ENCODE data around the gene SMCO4. TPM values are rescaled to one million over a fixed set of nuclear protein-coding genes. Genes with fewer than 3 reads are reported as not detected.
"Not testable (repeated sequence)": the region's sequence is repeated elsewhere in the genome, so short reads cannot be mapped to it uniquely, and the experiment has no call there.

The SMCO4 gene, protein sequence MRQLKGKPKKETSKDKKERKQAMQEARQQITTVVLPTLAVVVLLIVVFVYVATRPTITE
- 10 to 100 TPM; 56.8 to 74.8 TPM for total RNA-seq
- long read RNA-seq, transcript SMCO4-201 (3 exons, 1,104 nt), result major isoform, 43 of 69 reads
- long read RNA-seq, partial matches to known transcripts, result 0 of 69 reads
- long read RNA-seq, other reads (novel, unspliced or antisense), result 26 of 69 reads

DNA sequence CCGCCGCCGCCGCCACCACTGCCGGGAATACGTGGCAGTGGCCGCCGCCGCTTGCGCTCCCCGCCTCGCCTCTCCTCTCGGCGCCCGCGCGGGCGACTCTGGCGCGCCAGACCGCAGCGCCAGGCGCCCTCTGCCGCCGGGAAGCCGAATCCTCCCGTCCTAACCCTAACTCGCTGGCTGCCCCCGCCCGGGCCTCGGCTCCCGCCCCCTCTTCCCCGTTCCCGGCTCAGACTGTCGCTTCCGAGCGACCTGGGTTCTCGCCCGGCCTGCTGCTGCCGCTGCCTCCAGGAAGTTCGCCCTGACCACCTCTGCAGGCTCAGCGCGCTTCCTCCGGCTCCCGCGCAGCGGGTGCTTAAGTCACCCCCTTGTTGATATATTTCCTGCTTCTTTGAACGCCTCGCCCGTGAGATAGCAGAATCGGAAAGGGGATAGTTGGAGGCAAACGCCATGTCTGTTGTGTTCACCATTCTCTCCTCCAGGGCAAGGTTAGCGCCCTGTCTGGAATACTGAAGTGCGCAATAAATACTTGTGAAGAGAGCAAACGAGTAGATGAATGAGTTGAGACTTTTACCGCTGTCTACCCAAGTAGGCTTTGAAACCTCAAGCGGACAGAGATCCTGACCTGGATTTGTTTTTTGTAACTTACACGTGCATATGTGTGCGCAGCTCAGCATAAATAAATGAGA, at the start of gene SMCO4:
Gene SMCO4 (minus strand): TSS at position 100 of the 686 bp plus-strand sequence. CDS start 64,202 bp downstream, outside the sequence.
- DNase-seq, result peak; percentile 85 to 91
- intact Hi-C loops (cut with DNase I, micrococcal nuclease), result loop anchor here in 1 of 2 donors (5.0 to 10.0 kb wide), 2 partner anchors 101 to 306 kb away; no protein-coding TSS in a partner anchor
- peak; percentile 92 for ATAC-seq

DNA sequence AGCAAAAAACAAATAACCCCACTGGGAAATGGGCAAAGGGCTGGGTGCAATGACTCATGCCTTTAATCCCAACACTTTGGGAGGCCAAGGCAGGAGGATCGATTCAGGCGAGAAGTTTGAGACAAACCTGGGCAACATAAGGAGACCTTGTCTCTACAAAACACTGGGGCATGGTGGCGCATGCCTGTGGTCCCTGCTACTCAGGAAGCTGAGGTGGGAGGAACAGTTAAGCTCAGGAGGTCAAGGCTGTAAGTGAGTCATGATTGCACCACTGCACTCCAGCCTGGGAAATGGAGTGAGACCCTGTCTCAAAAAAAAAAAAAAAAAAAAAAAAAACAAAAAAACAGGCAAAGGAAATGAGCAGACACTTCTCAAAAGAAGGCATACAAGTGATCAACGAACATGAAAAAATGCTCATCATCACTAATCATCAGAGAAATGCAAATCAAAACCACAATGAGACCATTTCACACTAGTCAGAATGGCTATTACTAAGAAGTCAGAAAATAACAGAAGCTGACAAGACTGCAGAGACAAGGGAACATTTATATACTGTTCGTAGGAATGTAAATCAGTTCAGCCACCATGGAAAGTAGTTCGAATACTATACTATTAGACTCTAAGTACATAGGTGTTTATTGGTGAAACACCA, 48.2 kb upstream of the SMCO4 start:
- intact Hi-C loops (cut with DNase I, micrococcal nuclease), result no loop called here
- DNase-seq, result no peak
- no peak for ATAC-seq

DNA sequence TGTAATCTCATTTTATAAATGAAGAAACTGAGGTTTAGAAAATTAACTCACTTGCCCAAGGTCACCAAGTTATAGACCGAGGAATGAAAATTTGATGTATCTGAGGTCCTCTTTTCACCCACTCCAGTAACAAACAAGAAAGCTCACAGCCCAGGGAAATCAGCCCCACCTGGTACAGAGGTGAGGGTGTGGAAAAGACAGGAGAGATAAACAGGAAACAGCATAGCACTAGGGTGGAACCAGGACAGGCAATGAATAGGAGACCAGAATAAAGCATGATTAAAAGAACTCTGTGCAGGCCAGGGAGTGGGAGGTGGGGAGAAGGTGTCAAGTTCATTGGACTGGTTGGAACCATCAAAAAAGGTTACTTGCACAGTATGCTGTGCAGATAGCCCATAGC, 46.2 kb upstream of the SMCO4 start:
- intact Hi-C loops (cut with DNase I, micrococcal nuclease), result no loop called here
- ATAC-seq (peak; percentile 98), DNase-seq (peak in 1 of 2 donors; percentile 37)

DNA sequence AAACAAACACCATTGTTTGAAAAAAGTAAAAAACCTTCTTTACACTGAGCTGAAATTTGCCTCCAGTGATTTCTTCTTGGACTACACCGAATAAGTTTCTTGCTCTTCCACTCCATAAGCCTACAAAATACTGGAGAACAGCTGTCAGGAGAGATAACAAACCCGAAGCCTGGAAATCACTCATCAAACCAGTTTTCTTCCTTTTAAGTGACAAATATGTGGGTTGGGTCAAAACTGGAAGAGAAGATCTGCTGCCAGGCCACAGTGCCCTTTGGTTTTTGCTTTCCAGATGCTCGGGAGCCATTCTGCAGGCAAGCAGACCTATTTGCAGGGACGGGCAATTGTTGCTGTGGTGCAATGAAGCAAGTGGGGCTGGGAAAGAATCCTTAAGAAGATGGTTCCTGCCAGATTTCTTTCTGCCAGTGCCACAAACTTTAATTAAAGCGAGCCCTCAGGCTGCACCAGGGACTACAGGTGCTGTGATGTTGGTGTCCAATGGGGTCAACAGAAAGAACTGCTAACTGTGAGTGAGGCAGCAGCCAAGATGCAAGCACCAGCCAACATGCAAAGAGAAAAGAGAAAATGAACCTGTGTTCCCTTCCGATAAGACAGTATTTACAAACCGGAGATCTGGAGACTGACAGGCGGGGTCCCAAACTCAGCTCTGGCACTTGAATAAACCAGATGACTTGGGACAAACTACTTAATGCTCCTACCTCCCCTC, 44.8 kb upstream of the SMCO4 start:
- ATAC-seq, result peak; percentile 15
- intact Hi-C loops (cut with DNase I, micrococcal nuclease), result no loop called here

DNA sequence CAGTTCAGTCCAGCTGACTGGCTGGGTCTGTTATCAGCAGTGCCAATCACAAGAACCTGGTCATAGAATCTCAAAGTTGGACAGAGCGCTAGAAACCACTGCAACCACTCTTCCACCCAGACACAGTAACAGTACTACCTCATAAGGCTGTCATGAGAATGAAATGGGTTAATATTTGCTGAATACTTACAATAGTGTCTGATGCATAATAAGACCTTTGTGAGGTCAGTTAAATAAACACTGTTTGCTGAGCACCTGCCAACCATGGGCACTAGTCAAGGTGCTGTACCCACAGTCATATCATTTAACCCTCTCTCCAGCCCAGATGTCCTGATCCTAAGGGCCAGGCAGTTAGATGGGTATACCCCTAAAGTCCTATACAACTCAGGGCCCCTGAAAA, 44.2 kb upstream of the SMCO4 start:
- ATAC-seq; DNase-seq; intact Hi-C loops (cut with DNase I, micrococcal nuclease): not testable (repeated sequence)

More for the DNA sequence above, 44.8 kb upstream of the SMCO4 start:
- no peak for DNase-seq

DNA sequence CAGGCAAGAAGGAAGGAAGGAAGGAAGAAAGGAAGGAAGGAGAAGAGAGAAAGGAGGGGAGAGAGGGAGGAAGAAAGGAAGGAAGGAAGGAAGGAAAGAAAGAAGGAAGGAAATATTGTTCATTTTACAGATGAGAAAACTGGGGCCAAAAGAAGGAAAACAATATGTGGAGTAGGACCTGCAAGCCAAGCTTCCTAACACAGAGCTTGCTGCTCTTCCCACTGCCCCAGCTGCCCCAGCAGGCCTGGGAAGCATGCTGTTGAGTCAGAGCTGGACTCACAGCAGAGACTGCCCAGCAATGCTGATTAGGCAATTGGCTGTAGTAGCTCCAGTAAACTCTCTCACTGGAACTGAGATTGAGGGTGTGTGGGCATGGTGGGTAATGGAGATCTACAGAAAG, 42.6 kb upstream of the SMCO4 start:
- intact Hi-C loops (cut with DNase I, micrococcal nuclease), result no loop called here
- DNase-seq (no peak), ATAC-seq (no peak)

DNA sequence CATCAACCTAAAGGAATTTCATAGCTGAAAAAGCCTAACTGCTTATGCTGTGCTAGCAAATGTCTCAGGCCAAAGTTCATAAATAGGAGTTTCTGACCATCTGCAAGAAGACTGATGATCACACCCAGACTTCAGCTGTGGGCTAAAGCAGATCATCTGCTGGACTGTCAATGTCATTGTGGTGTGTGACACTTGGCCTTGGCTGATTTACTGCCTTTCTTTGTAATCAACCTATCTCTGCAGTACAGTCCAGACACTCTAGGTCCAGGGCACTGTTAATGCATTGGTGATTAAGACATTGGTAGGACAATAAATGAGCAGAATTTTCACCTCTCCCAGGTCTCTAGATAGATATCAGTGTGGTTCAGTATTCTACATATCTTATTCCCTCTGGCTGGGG, 40.3 kb upstream of the SMCO4 start:
- intact Hi-C loops (cut with DNase I, micrococcal nuclease), result no loop called here
- DNase-seq, result no peak
- no peak for ATAC-seq

DNA sequence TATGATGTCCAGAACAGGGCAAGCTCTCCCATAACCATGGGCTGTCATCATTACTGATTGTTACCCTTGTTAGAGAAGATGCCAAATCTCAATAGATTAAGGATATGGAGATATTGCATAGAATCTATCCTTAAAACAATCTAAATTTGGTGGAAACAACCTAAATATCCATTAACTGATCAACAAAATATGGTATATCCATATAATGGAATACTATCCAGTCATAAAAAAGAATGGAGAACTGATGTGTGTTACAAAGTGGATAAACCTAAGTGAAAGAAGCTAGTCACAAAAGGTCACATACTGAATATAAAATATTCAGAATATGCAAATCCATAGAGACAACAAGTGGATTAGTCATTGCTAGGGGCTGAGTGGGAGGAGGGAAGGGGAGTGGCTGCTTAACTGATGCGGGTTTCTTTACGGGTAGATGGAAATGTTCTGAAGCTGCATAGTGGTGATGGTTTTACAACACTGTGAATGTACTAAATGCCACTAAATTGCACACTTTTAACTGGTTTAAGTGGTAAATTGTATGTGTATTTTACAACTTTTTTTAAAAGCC, 36.1 kb upstream of the SMCO4 start:
- intact Hi-C loops (cut with DNase I, micrococcal nuclease), result no loop called here
- ATAC-seq, result no peak
- no peak for DNase-seq

DNA sequence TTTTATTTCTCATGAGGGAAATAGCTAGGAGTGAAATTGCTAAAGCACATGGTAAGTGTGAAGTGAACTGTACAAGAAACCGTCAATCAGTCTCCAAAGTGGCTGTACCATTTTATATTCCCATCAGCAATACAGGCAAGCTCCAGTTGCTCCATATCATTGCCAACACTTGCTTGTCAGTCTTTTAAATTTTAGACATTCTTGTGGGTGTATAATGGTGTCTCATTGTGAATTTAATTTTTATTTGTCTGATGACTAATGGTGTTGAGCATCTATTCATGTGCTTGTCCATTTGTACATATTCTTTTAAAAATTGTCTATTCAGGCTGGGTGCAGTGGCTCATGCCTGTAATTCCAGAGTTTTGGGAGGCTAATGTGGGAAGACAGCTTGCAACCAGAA, 34.1 kb upstream of the SMCO4 start:
- intact Hi-C loops (cut with DNase I, micrococcal nuclease), result no loop called here
- ATAC-seq (no peak), DNase-seq (no peak)

DNA sequence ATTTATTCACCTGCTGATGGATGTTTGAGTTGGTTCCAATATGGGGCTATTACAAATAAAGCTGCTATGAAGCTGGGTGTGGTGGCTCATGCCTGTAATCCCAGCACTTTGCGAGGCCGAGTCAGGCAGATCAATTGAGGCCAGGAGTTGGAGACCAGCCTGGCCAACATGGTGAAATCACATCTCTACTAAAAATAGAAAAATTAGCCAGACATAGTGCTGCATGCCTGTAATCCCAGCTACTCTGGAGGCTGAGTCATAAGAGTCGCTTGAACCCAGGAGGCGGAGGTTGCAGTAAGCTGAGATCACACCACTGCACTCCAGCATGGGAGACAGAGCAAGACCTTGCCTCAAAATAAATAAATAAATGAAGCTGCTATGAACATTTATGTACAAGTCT, 33.7 kb upstream of the SMCO4 start:
- ATAC-seq; intact Hi-C loops (cut with DNase I, micrococcal nuclease); DNase-seq: not testable (repeated sequence)

DNA sequence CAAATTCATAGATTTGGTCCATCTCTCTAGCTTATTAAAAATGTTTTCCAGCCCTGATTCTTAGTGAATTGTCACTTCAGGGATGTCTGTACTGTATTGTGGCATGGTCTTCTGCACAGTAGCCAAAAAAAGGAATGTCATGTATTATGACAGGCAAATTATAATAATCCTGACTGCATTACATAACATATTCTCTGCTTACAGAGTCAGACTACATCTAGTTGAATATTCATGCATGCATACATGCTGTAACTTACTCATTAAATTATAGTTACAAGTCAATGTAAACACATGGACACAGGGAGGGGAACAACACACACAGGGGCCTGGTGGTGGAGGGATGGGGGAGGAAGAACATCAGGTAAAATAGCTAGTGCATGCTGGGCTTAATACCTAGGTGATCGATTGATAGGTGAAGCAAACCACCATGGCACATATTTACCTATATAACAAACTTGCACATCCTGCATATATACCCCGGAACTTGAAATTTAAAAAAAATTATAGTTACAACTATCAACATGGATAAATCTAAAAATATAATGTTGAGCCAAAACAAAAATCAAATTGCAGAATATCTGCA, 31.5 kb upstream of the SMCO4 start:
- DNase-seq (no peak), ATAC-seq (no peak)
- intact Hi-C loops (cut with DNase I, micrococcal nuclease), result no loop called here

DNA sequence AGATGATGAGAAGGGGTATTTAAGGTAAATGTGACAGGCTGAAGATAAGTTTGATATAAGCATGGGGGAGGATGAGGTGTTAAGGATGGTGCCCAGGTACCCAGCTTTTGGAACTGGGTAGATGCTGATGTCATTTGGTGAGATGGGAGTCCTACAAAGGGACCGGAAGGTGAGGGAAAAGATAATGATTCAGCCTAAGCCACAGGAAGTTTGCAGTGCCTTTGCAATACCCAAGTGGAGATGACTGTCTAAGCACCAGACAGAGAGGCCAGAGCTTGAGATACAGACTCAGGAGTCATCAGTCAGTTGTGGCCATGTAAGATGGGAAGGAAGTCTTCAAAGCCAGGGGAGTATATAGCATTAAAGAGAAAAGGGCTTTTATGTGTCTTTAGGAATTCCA, 30.0 kb upstream of the SMCO4 start:
- DNase-seq, result no peak
- no peak for ATAC-seq
- intact Hi-C loops (cut with DNase I, micrococcal nuclease), result no loop called here

DNA sequence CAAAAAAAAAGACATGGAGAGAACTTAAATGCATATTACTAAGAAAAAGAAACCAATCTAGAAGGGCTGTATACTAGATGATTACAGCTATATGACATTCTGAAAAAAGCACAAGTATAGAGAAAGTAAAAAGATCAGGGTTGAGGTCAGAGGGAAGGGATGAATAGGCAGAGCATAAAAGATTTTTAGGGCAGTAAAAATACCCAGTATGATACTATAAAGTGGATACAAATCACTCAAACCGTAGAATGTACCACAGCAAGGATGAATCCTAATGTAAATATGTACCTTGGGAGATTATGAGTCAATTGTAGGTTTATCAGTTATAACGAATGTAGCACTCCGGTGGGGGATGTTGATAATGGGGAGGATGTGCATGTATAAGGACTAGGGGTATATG, 29.4 kb upstream of the SMCO4 start:
- no peak for ATAC-seq
- DNase-seq, result no peak
- intact Hi-C loops (cut with DNase I, micrococcal nuclease), result no loop called here

DNA sequence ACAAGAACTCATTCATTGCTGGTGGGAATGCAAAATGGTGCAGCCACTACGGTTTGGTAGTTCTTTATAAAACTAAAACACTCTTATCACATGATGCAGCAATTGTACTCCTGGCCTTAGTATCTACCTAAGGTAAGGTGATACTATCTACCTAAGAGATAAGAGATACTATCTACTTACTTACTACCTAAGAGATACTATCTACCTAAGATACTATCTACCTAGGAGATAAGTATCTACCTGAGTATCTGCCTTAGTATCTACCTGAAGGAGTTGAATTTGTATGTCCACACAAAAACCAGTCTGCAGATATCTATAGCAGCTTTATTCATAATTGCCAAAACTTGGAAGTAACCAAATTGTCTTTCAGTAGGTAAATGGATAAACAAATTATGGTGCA, 29.0 kb upstream of the SMCO4 start:
- intact Hi-C loops (cut with DNase I, micrococcal nuclease), result no loop called here
- ATAC-seq, result no peak
- no peak for DNase-seq

DNA sequence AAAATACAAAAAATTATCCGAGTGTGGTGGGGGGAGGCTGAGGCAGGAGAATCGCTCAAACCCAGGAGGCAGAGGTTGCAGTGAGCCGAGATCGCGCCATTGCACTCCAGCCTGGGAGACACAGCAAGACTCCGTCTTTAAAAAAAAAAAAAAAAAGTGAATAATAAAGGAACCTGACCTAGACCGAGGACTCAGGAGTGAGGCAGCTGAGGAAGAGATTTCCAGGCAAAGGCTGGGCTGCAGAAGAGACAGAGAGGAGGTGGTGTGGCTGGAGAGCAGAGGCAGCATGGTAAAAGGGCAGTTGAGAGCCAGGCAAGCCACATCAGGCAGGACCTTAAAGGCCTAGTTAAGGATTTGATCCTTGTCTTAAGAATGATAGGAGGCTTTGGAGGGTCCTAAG, 28.4 kb upstream of the SMCO4 start:
- DNase-seq, result no peak
- intact Hi-C loops (cut with DNase I, micrococcal nuclease), result no loop called here
- ATAC-seq, result no peak

DNA sequence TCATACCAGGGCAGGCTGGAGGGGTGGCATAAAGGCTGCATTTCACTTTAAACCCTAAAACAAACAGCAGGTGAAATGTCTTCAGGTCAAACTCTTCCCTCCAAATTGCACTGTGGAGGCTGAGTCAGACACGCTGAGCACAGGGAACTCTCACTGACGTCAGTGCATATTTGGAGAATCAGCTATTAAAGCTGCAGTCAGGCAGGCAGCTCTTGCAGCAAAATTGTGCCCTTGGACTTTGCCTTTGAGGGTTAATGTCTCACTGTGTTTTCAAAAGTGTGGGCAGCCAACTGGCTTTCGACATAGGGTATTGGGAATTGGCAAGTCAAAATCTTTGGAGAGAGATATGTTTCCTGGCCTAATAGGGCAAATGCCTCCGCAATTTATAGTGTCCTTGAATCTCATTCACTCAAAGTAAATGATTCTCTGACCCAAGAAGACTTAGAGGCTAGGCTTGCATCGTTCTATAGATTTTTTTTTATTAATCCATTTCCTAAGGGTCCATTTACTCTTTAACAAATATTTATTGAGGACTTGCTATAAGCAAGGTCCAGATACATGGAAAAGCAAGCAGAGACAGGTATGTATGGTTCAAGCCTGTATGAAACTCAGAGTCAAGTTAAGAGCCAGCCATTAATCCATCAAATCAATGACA, 27.7 kb upstream of the SMCO4 start:
- DNase-seq (peak; percentile 25 to 53), ATAC-seq (peak; percentile 84)

DNA sequence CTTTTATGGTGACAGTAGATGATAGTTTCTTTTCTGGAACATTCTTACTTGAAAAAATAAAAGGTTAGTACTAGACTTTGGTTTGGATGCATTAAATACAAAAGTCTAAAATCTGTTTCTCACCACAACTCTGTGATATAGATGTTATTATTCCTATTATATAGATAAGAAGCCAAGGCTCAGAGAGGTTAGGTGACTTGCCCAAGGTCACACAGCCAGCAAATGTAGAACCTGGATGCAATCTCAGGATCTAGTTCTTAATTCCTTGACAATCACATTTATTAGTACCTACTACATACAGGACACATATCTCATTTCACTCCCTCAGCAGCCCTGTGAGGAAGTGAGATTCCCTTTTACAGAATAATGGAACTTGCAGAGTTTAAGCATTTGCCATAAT, 26.3 kb upstream of the SMCO4 start:
- ATAC-seq (no peak), DNase-seq (no peak)
- intact Hi-C loops (cut with DNase I, micrococcal nuclease), result no loop called here

More for the DNA sequence above, 27.7 kb upstream of the SMCO4 start:
- intact Hi-C loops (cut with DNase I, micrococcal nuclease), result no loop called here

DNA sequence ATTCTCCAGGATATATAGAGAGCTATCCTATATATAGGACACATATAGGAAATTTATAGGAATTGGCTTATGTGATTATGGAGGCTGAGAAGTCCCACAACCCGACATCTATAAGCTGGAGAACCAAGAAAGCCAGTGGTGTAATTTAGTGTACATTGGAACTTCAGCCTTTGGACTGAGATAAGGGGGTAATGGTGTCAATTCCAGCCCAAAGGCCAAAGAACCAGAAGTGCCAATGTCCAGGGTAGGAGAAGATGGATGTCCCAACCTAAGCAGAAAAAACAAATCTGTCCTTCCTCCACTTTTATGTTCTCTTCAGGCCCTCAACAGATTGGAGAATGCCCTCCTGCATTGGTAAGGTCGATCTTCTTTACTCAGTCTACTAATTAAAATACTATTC, 25.5 kb upstream of the SMCO4 start:
- ATAC-seq, result peak; percentile 60
- intact Hi-C loops (cut with DNase I, micrococcal nuclease), result no loop called here
- no peak for DNase-seq

Data from left colon (tissue), 2 donors.